GM18868 (cell line): ENCODE measurements around the gene ASTE1.
"Not testable (repeated sequence)": the region's sequence is repeated elsewhere in the genome, so short reads cannot be mapped to it uniquely, and the experiment has no call there.

Experiments
- ATAC-seq: cut with Tn5 transposase; IDR thresholded peaks from one replicate; pipeline ENCODE4 v1.9.1; 2021; ENCODE audit warnings: mild to moderate bottlenecking, moderate library complexity; ENCODE audit not compliant: unreplicated experiment

ASTE1 gene

DNA sequence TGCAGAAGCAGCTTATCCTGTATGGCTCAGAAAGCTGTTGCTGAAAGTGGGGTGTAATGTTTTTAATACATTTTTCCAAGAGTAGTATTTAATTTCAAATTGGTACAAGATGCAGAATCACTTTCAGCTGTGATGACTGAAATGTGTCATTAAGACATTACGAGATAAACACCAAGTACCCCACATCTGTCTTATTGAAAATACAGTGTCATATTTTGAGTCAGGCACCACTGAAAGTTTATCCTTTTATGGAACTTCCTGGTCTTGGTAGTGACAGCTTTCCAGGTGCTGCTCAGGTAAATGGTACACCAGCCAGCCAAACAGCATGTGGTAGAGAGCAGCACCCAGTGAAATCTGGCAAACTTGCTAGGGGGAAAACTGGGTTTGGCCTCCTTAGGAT lies 16.9 kb downstream of the ASTE1 start:
- ATAC-seq = no peak

DNA sequence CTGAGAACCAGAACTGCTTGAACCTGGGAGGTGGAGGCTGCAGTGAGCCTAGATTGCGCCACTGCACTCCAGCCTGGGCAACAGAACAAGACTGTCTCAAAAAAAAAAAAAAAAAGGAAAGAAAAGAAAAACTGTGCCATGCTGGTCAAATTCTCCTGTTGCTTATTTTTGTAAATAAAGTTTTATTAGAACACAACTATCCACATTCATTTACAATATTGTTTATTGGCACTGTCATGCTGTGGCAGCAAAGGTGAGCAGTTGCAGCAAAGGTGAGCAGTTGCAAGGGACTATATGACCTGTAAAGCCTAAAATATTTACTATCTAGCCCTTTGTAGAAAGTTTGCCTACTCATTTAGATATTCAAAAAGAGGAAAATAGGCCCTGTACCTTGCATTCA lies 18.3 kb downstream of the ASTE1 start:
- no peak for ATAC-seq

DNA sequence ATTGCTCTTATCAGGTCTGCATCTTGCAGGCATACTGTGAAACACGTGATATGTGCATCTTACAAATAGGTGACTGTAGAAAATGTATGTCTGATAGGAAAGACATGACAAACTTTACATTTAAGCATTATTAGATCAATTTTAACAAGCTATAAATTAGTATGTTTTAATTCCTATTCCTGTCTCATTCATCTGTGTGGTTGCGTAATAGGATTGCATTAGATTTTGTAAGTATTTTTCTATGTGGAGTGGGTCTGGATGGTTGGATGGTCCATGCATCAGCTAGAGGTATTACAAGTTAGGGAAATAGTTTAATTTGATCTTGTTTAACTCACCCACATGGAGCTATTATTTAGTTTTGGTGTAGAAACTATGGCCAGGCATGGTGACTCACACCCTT lies 18.8 kb downstream of the ASTE1 start:
- no peak for ATAC-seq

DNA sequence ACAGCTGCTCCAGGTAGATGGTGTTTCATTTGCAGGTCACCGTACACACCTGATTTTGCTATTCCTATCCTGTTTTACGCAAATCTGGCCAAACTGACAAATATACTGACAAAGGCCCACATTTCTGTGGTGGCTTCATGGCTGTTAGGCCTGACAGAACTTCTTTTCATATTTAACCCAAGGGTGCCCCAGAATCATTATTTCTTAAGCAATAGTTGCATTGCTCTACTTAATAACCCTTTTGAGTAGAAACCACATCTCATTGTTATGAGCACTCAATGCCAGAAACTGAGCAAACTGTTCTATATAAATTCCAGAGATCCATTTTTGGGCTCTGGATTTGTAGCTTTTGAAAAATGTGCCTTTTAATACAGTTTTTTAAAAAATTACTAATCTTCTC lies 19.4 kb downstream of the ASTE1 start:
- no peak for ATAC-seq

DNA sequence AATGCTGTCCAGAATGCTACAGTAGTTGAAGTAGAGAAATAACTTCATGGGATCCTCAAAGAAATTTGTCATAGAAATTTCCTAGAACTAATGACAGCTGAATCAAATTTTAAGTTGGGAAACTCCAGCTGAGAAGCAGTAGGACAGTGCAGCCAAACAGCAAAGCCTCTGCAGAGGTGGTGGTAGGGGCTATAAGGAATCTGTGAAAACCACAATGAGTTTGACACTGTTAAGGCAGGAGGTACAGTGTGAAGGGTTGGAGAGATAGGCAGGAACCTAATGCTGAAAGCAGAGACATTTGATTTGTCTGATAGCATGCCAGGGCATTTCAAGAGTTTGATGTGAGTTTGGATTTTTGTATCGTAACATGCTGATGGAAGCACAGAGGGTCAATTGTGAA lies 22.0 kb downstream of the ASTE1 start:
- ATAC-seq = no peak

DNA sequence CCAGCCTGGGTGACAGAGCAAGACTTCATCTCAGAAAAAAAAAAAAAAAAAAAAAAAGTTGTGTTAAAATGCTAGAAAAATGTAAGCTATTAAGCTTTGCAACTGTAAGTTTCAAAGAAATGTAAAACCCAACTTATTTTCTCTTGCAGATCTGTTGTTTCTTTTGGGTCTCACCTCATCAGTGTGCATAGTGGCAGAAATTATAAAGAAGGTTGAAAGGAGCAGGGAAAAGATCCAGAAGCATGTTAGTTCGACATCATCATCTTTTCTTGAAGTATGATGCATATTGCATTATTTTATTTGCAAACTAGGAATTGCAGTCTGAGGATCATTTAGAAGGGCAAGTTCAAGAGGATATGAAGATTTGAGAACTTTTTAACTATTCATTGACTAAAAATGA lies 25.6 kb downstream of the ASTE1 start:
- ATAC-seq = no peak

DNA sequence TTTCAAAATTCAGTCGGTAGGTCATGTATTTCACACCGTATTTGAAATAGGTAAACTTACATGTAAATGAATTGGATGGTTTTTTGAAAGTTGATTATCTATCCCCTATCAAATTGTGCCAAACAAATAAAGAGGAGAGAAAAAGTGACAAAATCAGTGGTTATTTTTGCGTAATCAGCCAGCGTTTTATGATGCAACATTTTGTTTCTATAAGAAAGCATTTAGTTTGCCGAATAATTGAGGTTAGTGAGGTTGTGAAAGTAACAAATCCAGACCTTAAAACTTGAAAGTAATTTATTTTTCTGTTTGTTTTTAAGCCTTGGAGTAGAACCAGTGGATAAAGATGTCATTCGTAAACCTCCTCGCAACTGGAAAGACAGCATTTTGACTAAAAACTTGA lies 29.3 kb downstream of the ASTE1 start:
- no peak for ATAC-seq

DNA sequence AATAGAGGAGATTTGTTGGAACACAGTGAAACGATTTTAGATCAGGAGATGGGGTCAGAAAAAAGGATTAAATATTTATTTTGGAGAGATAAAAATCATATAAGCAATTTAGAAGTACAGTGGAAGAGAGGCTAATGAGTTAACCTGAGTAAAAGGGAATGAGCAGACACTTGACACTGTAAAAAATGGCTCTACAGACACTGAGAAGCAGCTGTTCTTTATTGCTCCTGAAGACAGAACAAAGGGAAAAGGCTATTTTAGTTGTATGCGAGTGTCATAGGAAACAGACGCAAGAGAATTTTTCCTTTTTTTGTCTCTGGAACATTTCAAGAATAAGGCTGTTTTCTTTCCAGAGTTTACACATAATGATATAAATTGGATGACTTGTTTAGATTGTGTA lies 34.3 kb downstream of the ASTE1 start:
- no peak for ATAC-seq

DNA sequence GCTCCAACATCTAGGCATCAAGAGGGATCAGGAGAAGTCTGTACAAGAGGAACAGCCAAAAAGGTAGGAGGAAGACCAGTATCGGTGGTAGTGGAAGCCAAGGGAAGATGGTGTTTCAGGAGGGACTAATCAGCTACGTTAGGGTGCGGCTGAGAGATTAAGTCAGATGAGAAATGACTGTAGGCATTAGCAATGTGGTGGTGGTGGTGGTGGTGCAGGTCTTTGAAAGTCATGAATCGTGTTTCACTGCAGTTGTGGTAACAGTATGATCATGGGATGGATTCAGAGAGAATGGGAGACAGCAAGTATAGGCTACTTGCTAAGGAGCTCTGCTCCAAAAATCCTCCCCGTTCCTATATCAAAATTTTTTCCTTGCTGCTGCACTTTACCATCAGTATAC lies 35.5 kb downstream of the ASTE1 start:
- no peak for ATAC-seq

DNA sequence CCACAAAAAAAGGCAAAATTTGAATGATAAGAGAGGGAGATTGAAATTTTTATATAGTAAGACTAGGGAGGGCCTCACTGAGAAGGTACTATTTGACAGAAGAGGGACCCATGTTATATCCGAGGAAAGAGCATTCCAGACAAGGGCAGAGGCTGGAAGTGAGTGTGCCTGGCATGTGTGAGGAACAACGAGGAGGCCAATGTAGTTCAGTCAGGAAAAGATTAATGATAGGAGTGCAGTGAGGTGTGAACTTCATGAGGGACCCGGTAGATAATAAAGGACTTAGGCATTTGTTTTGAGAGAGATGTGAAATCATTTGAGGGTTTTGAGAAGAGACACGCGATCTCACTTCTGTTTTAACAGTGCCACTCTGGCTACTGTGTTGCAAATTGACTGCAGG lies 36.3 kb downstream of the ASTE1 start:
- no peak for ATAC-seq

DNA sequence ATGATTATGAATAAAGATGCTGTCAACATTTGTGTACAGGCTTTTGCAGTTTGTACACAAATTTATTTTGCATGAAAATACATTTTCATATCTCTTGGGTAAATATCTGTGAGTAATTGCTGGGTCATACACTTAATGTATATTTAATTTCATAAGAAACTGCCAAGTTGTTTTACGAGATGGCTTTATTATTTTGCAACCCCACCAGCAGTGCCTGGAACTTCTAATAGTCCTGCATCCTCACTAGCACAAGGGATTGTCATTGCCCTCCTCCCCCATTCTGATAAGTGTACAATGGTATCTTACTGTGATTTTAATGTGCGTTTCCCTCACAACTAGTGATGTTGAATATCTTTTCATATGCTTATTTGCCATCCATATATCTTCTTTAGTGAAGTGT lies 45.2 kb downstream of the ASTE1 start:
- no peak for ATAC-seq

DNA sequence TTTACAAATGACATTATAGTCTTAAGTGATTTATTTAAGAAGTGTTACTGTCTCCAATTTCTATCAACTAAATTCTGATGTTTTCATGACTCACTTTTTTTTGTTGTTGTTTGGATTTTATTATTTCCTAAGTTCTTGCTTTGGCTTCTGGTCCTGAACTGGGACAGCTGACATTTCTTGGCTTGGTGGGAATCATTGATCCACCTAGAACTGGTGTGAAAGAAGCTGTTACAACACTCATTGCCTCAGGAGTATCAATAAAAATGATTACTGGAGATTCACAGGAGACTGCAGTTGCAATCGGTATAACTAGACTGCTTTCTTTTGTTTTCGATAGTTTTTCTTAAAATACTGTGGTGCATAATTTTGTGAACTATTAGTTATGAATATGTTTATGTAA lies 47.5 kb downstream of the ASTE1 start:
- ATAC-seq = no peak

DNA sequence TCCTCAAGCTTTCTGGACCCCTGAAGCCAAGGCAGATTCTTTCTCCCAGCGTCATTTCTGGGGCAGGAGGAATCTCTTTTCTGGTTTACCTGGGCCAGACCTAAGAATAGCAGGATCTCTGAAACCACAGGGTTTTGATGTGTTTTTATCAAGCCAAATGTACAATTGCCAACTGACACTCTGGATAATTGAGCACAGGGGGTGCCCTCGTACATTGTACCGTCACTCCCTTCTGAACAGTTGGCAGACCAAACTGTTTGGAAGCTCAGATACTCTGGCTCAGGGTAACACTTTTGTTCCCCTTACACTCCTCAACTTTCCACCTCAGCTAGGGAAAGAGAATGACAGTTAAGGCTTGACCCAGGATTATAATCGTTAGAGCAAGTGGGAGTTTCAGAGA lies 49.9 kb downstream of the ASTE1 start:
- no peak for ATAC-seq

DNA sequence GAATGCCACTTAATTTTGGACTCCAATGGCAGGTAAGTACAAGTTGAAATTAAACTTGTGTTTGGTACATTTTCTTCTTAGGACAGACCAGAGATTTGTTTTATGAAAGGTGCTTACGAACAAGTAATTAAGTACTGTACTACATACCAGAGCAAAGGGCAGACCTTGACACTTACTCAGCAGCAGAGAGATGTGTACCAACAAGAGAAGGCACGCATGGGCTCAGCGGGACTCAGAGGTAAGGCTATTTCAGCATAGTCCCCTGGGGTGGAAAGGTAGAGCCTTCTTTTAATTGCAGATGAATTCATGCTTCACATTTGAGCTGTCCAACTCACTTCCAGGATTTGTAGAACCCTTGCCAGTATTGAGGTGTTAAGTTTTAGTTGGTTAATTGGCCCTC lies 51.4 kb downstream of the ASTE1 start:
- no peak for ATAC-seq

DNA sequence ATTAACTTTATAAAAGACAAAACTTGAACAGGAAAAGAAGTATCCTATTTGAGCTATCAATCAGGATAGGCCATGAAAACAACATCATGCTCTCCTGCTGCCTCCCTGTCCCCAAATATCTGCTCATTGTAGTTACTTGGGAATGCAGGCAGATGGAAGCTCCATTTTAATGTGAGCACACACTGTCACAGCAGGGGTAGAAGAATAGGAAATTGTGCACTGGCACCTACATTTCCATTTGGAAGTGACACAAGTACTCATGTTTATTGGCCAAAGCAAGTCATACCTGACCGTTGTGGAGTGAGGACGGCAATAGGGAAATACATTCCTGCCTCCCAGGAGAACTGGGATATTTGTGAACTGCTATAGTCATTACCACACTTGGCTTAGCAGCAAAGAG lies 52.4 kb downstream of the ASTE1 start:
- ATAC-seq = no peak

DNA sequence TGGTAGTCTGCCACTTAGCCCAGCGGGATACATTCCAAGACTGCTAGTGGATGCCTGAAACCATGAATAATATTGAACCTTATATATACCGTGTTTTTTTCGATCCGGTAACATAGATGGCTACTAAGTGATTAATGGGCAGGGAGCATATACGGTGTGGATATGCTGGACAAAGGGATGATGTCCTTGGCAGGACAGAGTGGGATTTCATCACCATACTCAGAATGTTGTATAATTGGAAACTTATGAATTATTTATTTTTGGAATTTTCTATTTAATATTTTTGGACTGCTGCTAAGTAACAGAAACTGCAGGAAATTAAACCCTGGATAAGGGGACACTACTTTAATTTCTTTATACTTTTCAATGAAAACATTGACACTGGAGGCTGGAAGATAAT lies 53.2 kb downstream of the ASTE1 start:
- ATAC-seq = no peak

DNA sequence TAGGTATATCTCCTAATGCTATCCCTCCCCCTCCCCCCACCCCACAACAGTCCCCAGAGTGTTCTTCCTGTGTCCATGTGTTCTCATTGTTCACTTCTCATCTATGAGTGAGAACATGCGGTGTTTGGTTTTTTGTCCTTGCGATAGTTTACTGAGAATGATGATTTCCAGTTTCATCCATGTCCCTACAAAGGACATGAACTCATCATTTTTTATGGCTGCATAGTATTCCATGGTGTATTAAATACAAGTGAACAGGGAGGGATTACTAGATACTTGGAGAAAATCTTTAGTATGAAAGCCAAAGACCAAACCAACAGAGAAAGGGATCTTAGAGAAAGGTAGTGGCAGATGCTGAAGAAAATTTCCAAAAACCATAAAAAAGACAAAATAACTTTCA lies 54.0 kb downstream of the ASTE1 start:
- not testable (repeated sequence) for ATAC-seq

DNA sequence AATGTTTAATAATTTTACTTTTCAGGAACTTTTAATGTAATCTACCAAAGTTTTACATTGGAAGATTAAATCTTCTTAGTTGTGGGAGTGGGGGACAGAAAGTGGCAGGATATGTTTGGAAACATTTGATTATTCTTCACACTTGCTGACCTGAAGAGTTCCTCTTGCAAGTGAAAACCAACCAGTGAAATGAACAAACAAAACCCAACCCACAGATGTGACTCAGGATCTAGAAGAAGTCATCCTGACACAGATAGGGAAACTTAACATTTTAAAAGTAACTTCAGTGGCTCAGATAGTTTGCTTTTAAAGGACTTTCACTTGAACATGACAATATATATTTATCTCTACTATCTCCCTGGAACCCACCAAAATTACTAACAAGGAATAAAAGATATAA lies 55.4 kb downstream of the ASTE1 start:
- ATAC-seq = no peak

DNA sequence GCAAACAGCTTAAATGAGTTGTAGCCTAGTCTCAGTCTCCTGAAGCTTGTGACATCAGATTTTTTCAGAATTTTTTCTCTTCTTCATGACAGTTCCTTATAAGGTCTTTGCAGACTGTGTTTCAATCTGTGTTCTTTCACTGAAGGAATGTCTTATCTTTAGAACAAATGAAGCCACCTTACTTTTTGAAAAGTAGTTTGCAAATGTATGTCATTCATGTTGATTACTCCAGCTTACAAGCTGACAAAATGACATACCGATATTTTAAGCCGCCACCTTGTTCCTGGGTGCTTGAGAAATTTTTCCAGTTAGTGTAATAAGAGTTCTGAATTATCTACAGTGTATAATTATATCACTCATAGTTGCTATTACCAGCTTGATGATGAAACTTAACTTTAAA lies 57.0 kb downstream of the ASTE1 start:
- no peak for ATAC-seq

DNA sequence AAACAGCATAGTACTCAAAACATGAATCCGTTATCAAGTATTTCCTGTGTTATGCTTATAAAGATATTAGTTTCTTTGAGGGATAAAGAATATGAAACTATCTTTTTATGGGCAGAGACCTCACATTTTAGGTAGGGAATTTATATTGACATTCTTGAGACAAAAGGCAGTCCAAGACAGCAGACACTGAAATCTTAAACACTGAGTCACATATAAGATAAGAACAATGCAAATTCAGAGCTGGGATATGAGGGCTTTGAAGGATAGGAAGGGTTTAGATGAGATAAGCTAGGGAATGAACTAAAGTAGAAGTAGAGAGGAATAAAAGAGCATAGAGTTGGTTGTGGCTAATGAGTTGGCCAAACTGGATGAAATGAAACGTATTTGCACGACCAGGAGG lies 58.4 kb downstream of the ASTE1 start:
- ATAC-seq = no peak

DNA sequence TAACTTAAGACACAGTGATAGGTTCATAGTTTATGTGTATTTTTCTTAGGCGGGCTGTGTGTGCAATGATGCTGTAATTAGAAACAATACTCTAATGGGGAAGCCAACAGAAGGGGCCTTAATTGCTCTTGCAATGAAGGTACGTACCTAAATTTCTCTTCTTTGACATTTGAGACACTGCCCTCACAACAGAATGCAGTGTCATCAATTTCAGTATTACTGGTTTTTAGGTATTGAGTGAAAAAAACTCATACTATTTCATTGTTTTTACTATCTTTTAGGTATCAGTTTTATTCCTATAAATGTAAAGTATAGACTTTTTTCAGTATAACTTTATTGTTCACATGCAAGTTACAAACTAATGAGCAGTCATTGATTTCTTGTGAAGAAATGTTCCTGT lies 59.3 kb downstream of the ASTE1 start:
- no peak for ATAC-seq

DNA sequence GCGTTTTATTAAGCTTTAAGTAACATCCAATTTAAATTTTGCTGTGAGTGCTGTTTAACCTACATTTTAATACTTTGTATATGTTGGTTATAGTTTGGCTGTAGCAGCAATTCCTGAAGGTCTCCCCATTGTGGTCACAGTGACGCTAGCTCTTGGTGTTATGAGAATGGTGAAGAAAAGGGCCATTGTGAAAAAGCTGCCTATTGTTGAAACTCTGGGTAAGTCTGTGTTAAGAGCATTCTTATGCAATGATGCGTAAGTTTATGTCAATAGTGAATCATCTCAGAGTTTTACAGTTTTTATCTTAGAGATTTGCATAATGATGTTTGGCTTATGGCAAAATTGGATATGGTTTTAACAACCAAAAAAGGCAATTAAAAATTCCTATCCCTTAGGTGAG lies 62.7 kb downstream of the ASTE1 start:
- no peak for ATAC-seq
